Measurements from ENCODE around the gene GALNT17.
A peak's percentile ranks its signal among the peaks of the same experiment; 100 is the strongest.

GALNT17 gene

GRCh38 chr7:71659622-71660021 is 527.7 kb downstream of the GALNT17 start:
- H3K27ac ChIP-seq (ENCODE audit: low read length) = no peak overlapping the region
- H3K9ac ChIP-seq (ENCODE audit: low read length) = no peak overlapping the region
- no peaks in the 10 kb centered on the region for H3K36me3 ChIP-seq (ENCODE audit: control insufficient read depth, low read depth, low read length)
- H3K27me3 ChIP-seq (ENCODE audit: control insufficient read depth, insufficient read depth, low read length) = no peaks in the 10 kb centered on the region
- H3K4me1 ChIP-seq (ENCODE audit: control insufficient read depth, low read depth, low read length) = no peaks in the 10 kb centered on the region
- H3K9me3 ChIP-seq (ENCODE audit: control insufficient read depth, low read depth, low read length) = no peaks in the 10 kb centered on the region
- no peak overlapping the region for H3K4me3 ChIP-seq (ENCODE audit: low read length)

- no peaks in the 10 kb centered on the region for H3K27me3 ChIP-seq (ENCODE audit: control insufficient read depth, insufficient read depth, low read length)
- H3K9me3 ChIP-seq (ENCODE audit: control insufficient read depth, low read depth, low read length) = no peaks in the 10 kb centered on the region
- no peak overlapping the region for H3K27ac ChIP-seq (ENCODE audit: low read length)
- H3K4me1 ChIP-seq (ENCODE audit: control insufficient read depth, low read depth, low read length) = no peaks in the 10 kb centered on the region
- H3K36me3 ChIP-seq (ENCODE audit: control insufficient read depth, low read depth, low read length) = no peaks in the 10 kb centered on the region
- H3K4me3 ChIP-seq (ENCODE audit: low read length) = no peak overlapping the region
- H3K9ac ChIP-seq (ENCODE audit: low read length) = no peak overlapping the region
Observed at GRCh38 chr7:71661671-71662224, 529.8 kb downstream of the GALNT17 start.

GRCh38 chr7:71665716-71666115 is 533.8 kb downstream of the GALNT17 start:
- Histone ChIP-seq H3K36me3 (ENCODE audit: control insufficient read depth, low read depth, low read length) (no peaks in the 10 kb centered on the region), H3K27ac (ENCODE audit: low read length) (no peak overlapping the region)

GRCh38 chr7:71668572-71668971 is 536.6 kb downstream of the GALNT17 start:
- H3K4me3 ChIP-seq (ENCODE audit: low read length) = no peak overlapping the region
- H3K4me1 ChIP-seq (ENCODE audit: control insufficient read depth, low read depth, low read length) = no peaks in the 10 kb centered on the region
- H3K36me3 ChIP-seq (ENCODE audit: control insufficient read depth, low read depth, low read length) = no peaks in the 10 kb centered on the region
- no peaks in the 10 kb centered on the region for H3K27me3 ChIP-seq (ENCODE audit: control insufficient read depth, insufficient read depth, low read length)
- H3K9me3 ChIP-seq (ENCODE audit: control insufficient read depth, low read depth, low read length) = no peaks in the 10 kb centered on the region
- no peak overlapping the region for H3K27ac ChIP-seq (ENCODE audit: low read length)
- no peak overlapping the region for H3K9ac ChIP-seq (ENCODE audit: low read length)

More at GRCh38 chr7:71665716-71666115, 533.8 kb downstream of the GALNT17 start:
- Histone ChIP-seq H3K4me3 (ENCODE audit: low read length) (no peak overlapping the region), H3K9me3 (ENCODE audit: control insufficient read depth, low read depth, low read length) (no peaks in the 10 kb centered on the region), H3K9ac (ENCODE audit: low read length) (no peak overlapping the region), H3K27me3 (ENCODE audit: control insufficient read depth, insufficient read depth, low read length) (no peaks in the 10 kb centered on the region), H3K4me1 (ENCODE audit: control insufficient read depth, low read depth, low read length) (no peaks in the 10 kb centered on the region)

DNA sequence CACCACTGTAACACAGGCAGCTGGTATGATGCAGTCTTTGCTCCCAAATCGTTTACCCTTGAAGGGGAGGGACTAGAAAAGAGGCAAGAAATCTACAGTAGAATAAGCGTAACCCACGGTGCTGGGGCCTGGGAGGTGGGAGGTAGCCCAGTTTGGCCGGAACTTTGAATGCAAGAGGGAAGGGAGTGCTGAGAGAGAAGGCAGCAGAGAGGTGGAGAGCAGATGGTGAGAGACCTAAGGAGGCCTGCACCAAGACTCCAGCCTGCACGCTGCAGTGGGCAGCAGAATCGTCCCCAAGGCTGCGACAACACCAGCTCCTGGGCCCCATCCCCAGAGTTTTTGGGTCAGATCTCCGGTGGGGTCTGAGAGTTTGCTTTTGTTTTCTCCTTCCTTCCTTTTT is 547.5 kb downstream of the GALNT17 start:
- H3K9me3 ChIP-seq (ENCODE audit: control insufficient read depth, low read depth, low read length) = no peaks in the 10 kb centered on the region
- H3K4me1 ChIP-seq (ENCODE audit: control insufficient read depth, low read depth, low read length) = peaks cover 16% of the 10 kb centered on the region
- H3K27me3 ChIP-seq (ENCODE audit: control insufficient read depth, insufficient read depth, low read length) = no peaks in the 10 kb centered on the region
- no peak overlapping the region for H3K9ac ChIP-seq (ENCODE audit: low read length)
- no peak overlapping the region for H3K4me3 ChIP-seq (ENCODE audit: low read length)
- H3K36me3 ChIP-seq (ENCODE audit: control insufficient read depth, low read depth, low read length) = no peaks in the 10 kb centered on the region
- H3K27ac ChIP-seq (ENCODE audit: low read length) = no peak overlapping the region

DNA sequence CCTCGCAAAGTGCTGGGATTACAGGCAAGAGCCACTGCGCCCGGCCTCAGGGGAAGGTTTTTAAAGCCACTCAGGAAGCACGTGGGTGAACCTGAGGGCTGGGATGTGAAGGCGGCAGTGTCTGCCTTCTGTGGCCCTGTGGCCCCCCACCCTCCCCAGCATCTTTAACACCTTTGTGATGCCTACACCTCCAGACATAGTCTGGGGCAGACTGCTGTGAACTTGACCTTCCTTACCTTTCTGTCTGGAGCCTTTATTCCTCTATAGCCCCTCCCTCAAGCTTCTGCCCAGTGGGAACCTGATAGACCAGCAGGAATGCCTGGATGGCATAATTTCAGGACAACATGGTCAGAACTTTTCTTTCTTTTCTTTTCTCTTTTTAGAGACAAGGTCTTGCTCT is 550.2 kb downstream of the GALNT17 start:
- Histone ChIP-seq H3K36me3 (ENCODE audit: control insufficient read depth, low read depth, low read length) (no peaks in the 10 kb centered on the region), H3K4me3 (ENCODE audit: low read length) (no peak overlapping the region), H3K9me3 (ENCODE audit: control insufficient read depth, low read depth, low read length) (no peaks in the 10 kb centered on the region), H3K9ac (ENCODE audit: low read length) (peak overlapping the region; percentile 47), H3K27me3 (ENCODE audit: control insufficient read depth, insufficient read depth, low read length) (no peaks in the 10 kb centered on the region), H3K27ac (ENCODE audit: low read length) (no peak overlapping the region), H3K4me1 (ENCODE audit: control insufficient read depth, low read depth, low read length) (peaks cover 16% of the 10 kb centered on the region)

DNA sequence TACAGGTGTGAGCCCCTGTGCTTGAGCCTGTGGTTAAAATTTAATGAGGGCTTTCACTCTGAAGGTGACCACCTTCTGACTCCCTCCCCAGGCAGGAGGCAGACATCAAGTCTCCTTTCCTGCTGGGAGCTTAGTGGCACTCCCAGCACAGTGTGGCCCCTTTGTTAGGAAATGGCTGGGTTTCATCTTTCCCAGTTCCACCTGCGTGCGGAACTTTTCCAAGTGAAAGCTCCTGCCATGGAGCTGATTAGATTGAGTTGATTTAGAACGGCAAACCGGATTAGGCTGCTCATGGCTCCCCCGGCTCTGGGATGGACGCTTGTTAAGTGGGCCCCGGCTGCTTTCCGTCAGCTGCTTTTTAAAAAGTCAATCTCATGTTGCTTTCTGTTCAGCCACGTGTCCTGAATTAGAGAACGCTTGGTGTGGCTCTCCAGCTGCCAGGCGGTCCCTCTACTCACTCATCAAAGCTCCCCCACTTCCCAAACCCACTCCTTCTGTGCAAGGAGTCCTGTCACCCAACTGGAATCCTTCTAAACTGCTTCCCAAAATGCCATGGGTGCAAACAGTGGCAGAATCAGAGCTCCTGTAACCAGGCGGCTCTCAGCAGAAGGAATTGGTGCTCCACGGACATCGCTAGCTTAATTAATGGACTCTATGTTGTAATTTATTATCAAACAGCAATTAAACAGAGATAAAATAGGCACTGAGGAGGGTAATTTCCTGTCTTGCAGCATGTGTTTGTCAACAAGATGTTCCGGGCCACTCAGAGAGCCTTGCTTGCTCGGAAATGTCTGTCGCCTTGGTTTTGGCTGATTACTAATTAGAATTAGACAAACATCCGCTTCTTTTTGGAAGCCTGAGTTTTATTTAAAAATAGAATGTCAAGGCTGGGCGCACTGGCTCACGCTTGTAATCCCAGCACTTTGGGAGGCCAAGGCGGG is 551.2 kb downstream of the GALNT17 start:
- Histone ChIP-seq H3K9me3 (ENCODE audit: control insufficient read depth, low read depth, low read length) (no peaks in the 10 kb centered on the region), H3K4me3 (ENCODE audit: low read length) (no peak overlapping the region), H3K9ac (ENCODE audit: low read length) (peak overlapping the region; percentile 47), H3K36me3 (ENCODE audit: control insufficient read depth, low read depth, low read length) (no peaks in the 10 kb centered on the region), H3K27me3 (ENCODE audit: control insufficient read depth, insufficient read depth, low read length) (no peaks in the 10 kb centered on the region), H3K4me1 (ENCODE audit: control insufficient read depth, low read depth, low read length) (peaks cover 16% of the 10 kb centered on the region), H3K27ac (ENCODE audit: low read length) (peak overlapping the region; percentile 66)

DNA sequence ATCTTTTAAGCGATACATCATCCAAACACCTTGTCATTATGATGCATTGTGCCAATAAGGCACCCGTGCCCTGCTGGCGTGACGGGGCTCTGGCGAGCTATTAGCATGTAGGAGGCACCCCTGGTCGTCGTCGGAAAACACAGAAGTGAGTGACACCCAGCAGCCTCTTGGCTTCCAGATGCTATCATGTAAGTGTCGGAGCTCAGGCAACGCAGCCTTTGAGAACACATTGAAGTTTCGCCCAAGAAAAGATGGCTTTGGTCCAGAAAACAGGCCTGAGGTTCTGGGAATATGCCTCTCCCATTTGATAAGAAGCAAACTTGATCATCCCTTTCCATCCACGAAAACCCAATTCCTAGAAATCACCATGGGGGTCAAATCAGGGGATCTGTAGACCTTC is 555.3 kb downstream of the GALNT17 start:
- peaks cover 19% of the 10 kb centered on the region for H3K4me1 ChIP-seq (ENCODE audit: control insufficient read depth, low read depth, low read length)
- H3K27me3 ChIP-seq (ENCODE audit: control insufficient read depth, insufficient read depth, low read length) = no peaks in the 10 kb centered on the region
- H3K9ac ChIP-seq (ENCODE audit: low read length) = no peak overlapping the region

GRCh38 chr7:71687831-71688599 is 556.1 kb downstream of the GALNT17 start:
- H3K27ac ChIP-seq (ENCODE audit: low read length) = no peak overlapping the region
- H3K36me3 ChIP-seq (ENCODE audit: control insufficient read depth, low read depth, low read length) = no peaks in the 10 kb centered on the region
- H3K4me3 ChIP-seq (ENCODE audit: low read length) = no peak overlapping the region
- no peaks in the 10 kb centered on the region for H3K27me3 ChIP-seq (ENCODE audit: control insufficient read depth, insufficient read depth, low read length)
- H3K9ac ChIP-seq (ENCODE audit: low read length) = no peak overlapping the region
- H3K9me3 ChIP-seq (ENCODE audit: control insufficient read depth, low read depth, low read length) = no peaks in the 10 kb centered on the region
- H3K4me1 ChIP-seq (ENCODE audit: control insufficient read depth, low read depth, low read length) = peaks cover 12% of the 10 kb centered on the region

More for the DNA sequence above, 555.3 kb downstream of the GALNT17 start:
- H3K9me3 ChIP-seq (ENCODE audit: control insufficient read depth, low read depth, low read length) = no peaks in the 10 kb centered on the region
- no peak overlapping the region for H3K27ac ChIP-seq (ENCODE audit: low read length)
- H3K36me3 ChIP-seq (ENCODE audit: control insufficient read depth, low read depth, low read length) = no peaks in the 10 kb centered on the region
- H3K4me3 ChIP-seq (ENCODE audit: low read length) = no peak overlapping the region

- H3K27ac ChIP-seq (ENCODE audit: low read length) = no peak overlapping the region
- no peak overlapping the region for H3K4me3 ChIP-seq (ENCODE audit: low read length)
- H3K4me1 ChIP-seq (ENCODE audit: control insufficient read depth, low read depth, low read length) = peaks cover 6% of the 10 kb centered on the region
- H3K27me3 ChIP-seq (ENCODE audit: control insufficient read depth, insufficient read depth, low read length) = no peaks in the 10 kb centered on the region
- H3K9me3 ChIP-seq (ENCODE audit: control insufficient read depth, low read depth, low read length) = no peaks in the 10 kb centered on the region
- no peaks in the 10 kb centered on the region for H3K36me3 ChIP-seq (ENCODE audit: control insufficient read depth, low read depth, low read length)
- no peak overlapping the region for H3K9ac ChIP-seq (ENCODE audit: low read length)
Observed at GRCh38 chr7:71691538-71691937, 559.6 kb downstream of the GALNT17 start.

- Histone ChIP-seq H3K27ac (ENCODE audit: low read length) (no peak overlapping the region), H3K4me3 (ENCODE audit: low read length) (no peak overlapping the region), H3K27me3 (ENCODE audit: control insufficient read depth, insufficient read depth, low read length) (no peaks in the 10 kb centered on the region), H3K36me3 (ENCODE audit: control insufficient read depth, low read depth, low read length) (no peaks in the 10 kb centered on the region), H3K9me3 (ENCODE audit: control insufficient read depth, low read depth, low read length) (no peaks in the 10 kb centered on the region), H3K4me1 (ENCODE audit: control insufficient read depth, low read depth, low read length) (peaks cover 6% of the 10 kb centered on the region), H3K9ac (ENCODE audit: low read length) (no peak overlapping the region)
Observed at GRCh38 chr7:71694665-71695064, 562.7 kb downstream of the GALNT17 start.
